Pons (tissue), 1 donor: Measurements from ENCODE around the gene CCDC97.
"Not testable (repeated sequence)": the region's sequence is repeated elsewhere in the genome, so short reads cannot be mapped to it uniquely, and the experiment has no call there.

Experiments
- DNase-seq: peaks from one replicate; pipeline ENCODE4 v3.0.0-alpha.2; 2016; ENCODE audit warnings: low spot score

Gene CCDC97

DNA sequence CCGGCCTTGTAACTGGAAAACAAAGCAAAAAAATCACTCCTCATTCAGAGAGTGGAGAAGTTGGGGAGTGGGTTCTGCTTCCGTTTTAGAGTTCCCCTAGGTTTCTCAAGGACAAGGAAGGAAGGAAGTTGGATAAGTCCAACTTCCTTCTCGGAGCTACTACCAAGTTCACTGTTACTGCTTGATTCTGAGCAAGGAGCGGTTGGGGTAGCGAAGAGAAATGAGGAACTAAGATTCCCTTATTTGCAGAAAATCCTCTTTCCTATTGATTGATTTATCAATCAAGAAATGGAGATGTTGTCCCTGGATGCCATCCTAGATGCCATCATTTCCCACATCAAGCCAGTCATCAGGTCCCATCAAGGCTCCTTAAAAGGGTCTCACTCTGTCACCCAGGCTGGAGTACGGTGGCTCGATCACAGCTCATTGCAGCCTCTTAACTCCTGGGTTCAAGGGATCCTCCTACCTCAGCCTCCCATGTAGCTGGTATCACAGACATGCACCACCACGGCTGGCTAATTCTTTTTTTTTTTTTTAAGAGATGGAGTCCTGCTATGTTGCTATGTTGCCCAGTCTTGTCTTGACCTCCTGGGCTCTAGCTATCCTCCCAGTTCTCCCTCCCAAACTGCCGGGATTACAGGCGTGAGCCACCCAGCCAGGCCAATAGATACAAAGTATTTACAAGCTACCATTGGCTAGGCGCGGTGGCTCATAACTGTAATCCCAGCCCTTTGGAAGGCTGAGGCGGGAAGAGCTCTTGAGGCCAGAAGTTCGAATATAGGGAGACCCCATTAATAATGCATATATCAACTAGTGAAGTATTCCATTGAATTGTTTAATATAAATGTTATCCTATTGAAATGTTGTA, 54.8 kb downstream of the CCDC97 start:
- DNase-seq: no peak

DNA sequence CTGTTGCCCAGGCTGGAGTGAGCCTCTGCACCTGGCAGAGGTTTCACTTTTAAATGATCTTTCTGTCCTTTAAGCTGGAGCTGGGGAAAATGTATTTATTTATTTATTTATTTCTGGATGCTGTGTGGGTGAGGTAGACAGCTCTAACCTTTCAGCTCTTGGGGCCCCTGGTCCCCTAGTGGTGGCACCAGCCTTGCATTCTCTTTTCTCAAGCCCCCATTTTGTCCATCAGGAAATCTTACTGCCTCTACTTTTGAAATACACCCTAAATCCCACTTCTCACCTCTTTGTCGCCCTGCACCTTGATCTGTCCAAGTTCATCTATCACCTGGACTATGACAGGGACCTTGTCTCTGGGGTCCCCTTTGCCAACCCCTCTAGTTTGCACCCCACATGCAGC, 56.1 kb downstream of the CCDC97 start:
- no peak for DNase-seq

DNA sequence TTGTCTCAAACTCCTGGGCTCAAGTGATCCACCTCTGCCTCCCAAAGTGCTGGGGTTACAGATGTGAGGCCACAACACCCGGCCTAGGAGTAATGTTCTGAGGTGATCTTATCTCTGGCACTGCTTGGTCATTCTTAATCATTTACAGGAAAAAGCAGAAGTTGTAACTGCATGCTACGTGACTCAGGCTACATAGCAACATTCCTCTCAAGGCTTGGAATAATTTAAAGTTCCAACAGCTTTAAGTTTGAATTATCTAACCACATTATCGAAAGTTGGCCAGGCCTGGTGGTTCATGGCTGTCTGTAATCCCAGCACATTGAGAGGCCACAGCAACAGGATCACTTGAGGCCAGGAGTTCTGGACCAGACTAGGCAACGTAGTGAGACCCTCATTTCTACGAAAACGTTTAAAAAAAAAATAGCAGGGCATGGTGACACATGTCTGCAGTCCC, 57.9 kb downstream of the CCDC97 start:
- no peak for DNase-seq

DNA sequence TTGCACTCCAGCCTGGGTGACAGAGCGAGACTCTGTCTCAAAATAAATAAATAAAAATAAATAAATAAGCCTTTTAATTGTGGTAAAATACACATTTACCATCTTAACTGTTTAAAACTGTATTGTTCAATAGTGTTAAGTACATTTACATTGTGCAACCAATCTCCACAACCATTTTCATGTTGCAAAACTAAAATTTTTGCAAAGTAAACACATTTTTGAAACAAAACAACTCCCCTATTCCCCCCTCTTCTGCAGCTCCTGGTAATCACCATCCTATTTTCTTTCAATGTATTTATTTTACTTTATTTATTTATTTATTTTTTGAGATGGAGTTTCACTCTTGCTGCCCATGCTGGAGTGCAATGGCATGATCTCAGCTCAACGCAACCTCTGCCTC, 59.8 kb downstream of the CCDC97 start:
- no peak for DNase-seq

DNA sequence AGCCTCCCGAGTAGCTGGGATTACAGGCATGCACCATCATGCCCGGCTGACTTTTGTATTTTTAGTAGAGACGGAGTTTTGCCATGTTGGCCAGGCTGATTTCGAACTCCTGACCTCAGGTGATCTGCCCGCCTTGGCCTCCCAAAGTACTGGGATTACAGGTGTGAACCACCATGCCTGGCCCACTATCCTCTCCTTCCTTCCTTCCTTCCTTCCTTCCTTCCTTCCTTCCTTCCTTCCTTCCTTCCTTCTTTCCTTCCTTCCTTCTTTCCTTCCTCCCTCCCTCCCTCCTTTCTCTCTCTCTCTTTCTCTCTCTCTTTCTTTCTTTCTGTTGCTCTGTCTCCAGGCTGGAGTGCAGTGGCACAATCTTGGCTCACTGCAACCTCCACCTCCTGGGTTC, 61.1 kb downstream of the CCDC97 start:
- DNase-seq: not testable (repeated sequence)

DNA sequence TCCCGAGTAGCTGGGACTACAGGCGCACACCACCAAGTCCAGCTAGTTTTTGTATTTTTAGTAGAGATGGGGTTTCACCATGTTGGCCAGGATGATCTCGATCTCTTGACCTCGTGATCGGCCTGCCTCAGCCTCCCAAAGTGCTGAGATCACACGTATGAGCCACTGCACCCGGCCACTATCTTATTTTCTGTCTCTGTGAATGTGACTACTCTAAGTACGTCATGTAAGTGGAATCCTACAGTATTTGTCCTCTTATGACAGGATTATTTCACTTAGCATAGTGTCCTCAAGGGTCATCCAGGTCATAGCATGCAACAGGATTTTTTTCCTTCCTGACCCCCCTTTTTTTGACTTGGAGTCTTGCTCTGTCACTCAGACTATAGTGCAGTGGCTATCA, 61.6 kb downstream of the CCDC97 start:
- DNase-seq: no peak

DNA sequence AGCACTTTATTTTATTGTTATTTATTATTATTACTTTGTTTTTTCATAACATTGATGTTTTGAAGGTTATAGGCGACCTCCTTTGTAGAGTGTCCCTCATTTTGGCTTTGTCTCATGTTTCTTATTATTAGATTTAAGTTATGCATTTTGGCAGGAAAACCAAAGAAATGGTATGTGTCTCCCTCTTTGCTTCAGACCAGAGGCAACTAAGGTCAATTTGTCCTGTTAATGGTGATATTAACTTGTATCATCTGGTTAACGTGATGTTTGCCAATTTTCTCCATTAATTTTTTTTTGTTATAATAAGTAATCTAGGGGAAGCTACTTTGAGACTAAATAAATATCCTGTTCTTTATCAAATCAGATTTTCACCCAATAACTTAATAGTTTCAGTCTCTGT, 62.5 kb downstream of the CCDC97 start:
- no peak for DNase-seq

DNA sequence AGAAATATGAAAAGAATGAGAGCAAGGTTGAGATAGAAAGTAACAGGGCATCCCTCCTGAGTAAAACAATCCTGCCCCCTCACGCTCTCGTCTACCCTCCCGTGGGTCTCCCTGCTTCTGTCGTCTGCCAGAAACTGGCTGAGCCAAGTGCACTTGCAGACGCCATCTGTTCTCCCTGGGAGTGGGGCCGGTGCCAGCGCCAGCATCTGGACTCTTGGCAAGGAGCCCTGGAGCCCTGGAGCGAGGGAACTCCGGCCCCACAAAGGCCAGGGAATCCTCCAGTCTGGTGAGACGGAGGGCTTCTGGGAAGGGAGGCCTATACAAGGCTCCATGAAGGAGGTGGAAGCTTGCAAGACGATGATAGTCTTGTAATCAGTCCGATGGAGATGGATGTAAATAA, 64.0 kb downstream of the CCDC97 start:
- DNase-seq: peak; percentile 69
